Measurements from ENCODE around the gene KIF13A.
"Not testable (repeated sequence)": the region's sequence is repeated elsewhere in the genome, so short reads cannot be mapped to it uniquely, and the experiment has no call there.

KIF13A gene

DNA sequence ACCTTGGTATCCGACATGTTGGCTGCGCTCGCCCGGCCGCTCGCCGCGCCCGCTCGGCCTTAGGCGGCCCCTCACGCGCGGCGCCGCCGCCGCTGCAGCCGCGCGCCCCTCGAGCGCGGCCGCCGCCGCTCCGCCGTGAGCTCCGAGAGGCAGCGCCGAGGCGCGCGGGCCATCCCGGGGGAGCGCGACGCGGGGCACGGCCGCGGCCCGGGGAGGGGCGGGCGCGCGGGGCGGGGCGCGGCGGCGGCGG lies at the start of gene KIF13A:
KIF13A (minus strand) TSS at position 189 of the 250 bp plus-strand sequence; CDS start at position 17, 172 bp downstream.
- no peak for DNase-seq

DNA sequence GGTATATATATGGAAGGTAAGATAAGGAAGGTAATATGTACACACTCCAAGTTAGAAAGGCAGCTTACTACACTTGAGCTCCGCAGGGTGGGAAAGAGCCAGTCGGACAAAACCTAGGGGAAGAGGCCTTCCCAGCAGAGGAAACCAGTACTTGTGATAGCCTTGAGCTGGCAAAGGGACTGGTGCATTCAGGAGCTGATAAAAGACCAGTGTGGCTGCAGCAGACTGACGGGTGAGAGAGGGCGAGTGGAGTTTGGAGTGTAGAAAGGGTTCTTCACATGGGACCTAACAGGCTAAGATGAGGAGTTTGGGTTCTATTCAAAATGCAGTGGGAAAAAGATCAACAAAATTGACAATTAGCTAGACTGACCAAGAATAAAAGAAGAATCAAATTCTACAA lies 49.3 kb upstream of the KIF13A start:
- DNase-seq, result no peak

DNA sequence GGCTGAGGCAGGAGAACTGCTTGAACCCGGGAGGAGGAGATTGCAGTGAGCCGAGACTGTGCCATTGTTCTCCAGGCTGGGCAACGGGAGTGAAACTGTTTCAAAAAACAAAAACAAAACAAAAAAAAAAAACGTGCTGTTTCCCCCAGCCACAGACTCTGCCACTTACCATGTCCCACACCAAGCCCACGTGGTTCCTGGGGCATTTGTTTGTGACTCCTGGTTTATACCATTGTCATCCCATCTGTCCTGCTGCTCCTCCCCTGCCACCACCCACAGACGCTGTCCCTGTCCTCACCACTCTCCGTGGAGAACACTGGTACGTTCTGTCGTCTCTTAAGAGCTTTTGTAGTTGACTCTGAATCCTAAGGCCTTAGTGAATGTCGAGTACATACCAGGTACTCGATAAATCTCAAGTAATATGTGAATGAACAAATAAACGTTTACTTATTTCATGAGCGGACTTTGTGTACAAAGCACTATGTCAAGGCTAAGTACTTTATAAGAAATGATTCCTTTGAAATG lies 48.0 kb upstream of the KIF13A start:
- DNase-seq, result no peak

DNA sequence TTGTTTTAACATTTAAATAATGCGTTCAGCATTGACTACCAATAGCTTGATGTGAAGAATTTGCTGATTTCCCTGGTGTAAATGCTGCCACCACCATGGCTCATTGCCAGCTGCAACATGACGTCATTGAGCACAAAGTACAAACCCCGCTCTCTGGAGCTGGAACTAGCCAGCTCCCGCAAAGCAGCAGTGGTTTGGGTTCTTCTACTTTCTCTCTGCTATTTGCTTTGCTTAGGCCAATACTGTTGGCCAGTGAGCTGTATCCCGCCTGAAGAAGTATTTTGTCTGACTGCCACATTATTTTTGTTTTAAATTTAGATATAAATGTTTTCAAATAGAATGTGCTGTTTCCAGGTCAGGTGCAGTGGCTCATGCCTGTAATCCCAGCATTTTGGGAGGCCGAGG lies 47.4 kb upstream of the KIF13A start:
- DNase-seq, result no peak

DNA sequence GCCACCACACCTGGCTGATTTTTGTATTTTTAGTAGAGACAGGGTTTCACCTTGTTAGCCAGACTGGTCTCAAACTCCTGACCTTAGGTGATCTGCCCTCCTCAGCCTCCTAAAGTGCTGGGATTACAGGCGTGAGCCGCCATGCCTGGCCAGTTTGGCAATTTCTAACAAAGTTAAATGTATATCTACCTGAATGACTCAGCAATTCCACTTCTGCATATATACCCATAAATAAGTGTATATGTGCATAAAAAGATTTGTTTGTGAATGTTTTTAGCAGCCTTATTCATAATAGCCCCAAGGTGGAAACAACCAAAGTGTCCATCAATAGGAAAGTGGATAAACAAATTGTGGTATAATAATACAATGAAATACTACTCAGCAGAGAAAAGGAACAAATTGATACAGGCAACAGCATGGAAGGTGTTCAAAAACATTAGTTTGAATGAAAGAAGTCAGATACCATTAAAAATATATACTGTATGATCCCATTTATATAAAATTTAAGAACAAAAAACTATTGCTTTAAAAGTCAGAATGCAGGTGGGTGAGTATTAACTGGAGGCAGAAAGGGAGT lies 44.3 kb upstream of the KIF13A start:
- DNase-seq, result no peak

DNA sequence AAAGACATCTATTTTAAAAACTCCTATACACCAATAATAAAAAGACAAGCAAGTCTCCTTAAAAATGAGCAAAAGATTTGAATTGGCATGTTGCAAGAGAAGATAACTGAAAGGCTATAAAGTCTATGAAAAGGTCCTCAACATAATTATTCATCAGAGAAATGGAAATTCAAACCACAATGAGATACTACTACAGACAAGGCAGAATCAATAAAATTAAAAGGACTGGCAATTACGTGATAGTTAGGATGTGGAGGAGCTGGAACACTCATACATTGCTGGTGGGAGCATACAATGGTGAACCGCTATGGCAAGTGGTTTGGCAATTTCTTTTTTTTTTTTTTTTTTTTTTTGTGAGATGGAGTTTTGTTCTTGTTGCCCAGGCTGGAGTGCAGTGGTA lies 43.8 kb upstream of the KIF13A start:
- DNase-seq, result no peak

DNA sequence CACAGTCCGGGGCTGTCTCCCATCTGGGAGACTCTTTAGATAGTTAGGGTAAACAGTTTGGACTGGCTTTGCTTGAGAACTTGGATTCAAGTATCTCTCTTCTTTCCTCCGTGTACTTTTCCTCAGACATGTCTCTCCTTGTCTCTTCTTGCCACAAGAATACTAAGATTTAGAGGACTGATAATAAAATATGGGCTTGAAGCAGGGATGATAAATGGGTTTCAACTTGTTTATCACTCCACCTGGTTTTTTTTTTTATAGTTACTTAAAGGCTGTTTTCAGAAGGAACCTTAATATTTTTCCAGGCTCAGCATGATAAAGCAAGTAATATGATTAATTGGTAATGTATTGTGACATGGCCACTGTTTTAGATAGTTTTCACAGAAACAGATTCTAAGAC lies 40.9 kb upstream of the KIF13A start:
- DNase-seq, result no peak

DNA sequence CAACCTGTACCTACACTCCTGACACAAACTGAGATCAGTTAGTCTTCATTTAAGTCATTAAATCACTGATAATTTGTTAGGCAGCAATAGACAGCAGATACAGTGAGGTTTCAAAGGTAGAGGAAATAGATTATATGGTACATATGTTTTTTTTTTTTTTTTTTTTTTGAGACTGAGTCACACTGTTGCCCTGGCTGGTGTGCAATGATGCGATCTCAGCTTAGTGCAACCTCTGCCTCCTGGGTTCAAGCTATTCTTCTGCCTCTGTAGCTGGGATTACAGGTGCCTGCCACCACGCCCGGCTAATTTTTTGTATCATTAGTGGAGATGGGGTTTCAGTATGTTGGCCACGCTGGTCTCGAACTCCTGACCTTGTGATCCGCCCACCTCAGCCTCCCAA lies 38.2 kb upstream of the KIF13A start:
- DNase-seq, result no peak

DNA sequence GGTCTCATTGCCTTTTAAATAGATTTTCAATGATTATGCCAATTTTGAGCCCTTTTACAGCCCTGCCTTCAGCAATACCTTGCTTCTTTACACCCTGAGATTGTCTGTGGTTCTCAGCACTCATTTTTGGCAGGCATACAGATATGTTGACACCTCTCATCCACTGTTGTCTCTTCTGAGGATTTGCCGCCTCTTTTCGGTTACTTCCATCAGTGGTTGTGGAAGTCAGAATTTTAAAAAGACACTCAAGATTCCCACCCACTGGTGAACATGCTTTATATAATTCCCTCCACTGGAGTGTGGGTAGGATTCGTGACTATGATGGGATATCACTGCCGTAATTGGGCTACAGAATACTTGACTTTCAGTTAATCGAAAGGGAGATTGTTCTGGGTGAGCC lies 37.4 kb upstream of the KIF13A start:
- no peak for DNase-seq

DNA sequence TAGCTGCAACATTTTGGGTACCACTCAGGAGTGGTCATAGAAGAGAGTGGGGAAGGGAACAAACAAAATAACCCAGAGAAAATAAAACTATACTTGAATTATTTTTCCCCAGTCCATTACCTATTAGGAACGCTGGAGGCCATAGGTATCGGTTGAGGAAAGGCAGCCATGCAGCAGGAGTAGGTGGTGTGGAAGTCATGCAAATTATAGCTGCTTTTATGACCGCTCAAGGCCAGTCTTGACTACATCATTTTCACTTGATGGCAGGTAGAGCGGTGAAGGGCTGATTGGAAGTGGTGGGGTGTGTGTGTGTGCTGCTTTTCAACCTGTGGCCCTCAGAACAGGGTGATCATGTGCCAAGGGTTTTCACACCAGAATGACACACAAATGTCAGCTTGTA lies 36.5 kb upstream of the KIF13A start:
- DNase-seq, result no peak

DNA sequence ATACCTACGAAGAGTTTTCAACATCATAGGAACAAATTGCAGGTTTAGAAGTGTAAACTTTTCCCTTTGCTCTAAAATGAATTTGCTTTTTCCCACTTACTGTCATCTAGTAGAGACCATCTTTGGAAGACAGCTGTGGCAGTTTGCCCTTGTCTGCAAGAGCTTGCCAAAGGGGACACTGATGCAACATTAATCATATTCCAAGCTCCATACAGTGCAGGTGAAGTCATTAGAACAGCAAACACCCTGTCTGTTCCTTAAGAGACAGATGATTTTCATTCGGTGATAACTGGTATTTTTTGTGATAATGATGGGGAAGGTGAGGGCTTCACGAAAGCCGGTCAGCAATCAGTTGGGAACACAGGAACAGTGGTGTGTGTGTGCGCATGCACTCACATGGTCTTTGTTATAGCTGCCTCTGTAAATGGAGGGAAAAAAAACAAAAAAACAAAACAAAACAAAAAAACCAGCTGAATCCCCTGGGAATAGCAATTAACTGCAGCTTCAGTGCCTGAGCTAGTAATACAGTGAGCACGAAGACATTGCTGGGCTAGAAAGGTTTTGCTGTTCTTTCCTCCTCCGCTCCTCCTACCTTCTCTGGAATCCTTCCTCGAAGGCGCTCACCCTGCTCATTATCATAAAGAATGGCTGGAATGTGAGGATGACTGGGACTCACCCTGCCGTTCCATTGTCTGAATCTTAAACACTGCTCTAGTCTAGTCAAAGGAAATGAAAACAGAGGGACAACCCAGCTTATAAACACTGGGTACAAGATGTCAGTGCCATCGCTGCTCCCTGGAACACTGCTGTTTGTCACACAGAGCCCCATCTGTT lies 35.2 kb upstream of the KIF13A start:
- DNase-seq, result no peak

DNA sequence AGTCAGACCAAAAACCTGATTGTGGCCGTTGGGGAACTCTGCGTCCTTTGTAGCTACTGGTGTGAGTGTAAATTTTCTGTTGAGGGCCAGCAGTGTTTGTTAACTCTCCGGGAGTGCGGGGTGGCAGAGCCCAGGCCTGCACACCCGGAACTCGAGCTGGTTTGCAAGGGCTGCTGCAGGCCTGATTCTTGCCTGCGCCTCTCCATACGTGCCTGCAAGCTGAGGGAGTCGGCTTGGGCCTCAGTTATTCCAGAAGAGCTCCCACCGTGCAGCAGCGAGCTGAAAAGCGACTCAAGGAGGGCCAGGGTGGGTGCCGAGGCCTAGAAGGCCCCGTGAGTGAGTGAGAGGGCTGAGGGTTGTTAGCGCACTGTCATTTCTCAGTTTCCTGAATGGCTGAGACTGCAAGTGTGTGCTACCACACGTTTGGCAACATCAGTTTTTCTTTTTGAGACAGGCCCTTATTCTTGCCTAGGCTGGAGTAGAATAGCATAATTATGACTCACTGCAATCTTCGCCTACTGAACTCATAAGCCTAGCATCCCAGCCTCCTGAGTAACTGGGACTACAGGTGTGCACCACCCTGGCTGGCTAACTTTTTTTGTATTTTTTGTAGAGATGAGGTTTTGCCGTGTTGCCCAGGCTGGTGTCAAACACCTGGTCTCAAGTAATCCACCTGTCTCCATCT lies 33.9 kb upstream of the KIF13A start:
- no peak for DNase-seq

DNA sequence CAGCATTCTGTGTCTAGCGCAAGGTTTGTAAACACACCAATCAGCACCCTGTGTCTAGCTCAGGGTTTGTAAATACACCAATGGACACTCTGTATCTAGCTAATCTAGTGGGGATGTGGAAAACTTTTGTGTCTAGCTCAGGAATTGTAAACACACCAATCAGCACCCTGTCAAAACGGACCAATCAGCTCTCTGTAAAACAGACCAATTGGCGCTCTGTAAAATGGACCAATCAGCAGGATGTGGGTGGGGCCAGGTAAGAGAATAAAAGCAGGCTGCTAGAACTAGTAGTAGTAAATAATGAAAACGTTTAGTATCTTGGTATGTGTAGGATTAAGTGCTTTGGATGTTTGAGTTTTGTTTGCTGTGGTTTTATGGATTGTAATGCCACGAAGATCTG lies 33.1 kb upstream of the KIF13A start:
- DNase-seq, result not testable (repeated sequence)

DNA sequence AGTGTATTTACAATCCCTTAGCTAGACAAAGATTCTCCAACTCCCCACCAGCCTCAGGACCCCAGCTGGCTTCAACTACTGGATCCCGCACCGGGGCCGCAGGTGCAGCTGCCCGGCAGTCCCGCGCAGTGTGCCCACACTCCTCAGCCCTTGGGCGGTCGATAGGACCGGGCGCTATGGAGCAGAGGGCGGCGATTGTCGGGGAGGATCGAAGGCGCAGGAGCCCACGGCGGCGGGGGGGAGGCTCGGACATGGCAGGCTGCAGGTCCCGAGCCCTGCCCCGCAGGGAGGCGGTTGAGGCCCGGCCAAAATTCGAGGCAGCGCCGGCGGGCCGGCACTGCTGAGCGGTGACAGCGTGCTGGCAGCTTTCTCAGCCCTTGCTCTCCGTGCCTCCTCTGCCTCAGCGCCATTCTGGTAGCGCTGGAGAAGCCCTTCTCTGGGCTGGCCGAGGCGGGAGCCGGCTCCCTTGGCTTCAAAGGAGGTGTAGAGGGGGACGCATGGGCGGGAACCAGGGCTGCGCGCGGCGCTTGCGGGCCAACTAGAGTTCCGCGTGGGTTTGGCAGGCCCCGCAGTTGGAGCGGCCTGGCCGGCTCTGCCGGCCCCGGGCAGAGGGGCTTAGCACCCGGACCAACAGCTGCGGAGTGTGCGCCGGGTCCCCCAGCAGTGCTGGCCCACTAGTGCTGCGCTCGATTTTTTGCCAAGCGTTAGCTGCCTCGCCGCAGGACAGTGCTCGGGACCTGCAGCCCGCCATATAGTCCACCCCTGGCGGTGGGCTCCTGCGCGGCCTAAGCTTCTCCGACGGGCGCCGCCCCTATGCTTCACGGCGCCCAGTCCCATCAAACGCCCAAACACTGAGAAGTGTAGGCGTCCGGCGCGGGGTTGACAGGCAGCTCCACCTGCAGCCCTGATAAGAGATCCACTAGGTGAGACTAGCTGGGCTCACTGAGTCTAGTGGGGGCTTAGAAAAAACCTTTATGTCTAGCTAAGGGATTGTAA lies 32.4 kb upstream of the KIF13A start:
- no peak for DNase-seq

DNA sequence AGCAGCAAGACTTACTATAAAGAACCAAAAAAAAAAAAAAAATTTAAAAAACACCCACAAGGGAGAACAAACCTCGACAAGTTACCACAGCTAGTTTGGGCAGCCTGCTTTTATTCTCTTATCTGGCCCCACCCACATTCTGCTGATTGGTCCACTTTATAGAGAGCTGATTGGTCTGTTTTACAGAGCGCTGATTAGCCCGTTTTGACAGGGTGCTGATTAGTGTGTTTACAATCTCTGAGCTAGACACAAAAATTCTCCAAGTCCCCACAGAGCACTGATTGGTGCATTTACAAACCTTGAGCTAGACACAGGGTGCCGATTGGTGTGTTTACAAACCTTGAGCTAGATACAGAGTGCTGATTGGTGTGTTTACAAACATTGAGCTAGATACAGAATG lies 31.7 kb upstream of the KIF13A start:
- DNase-seq, result not testable (repeated sequence)

DNA sequence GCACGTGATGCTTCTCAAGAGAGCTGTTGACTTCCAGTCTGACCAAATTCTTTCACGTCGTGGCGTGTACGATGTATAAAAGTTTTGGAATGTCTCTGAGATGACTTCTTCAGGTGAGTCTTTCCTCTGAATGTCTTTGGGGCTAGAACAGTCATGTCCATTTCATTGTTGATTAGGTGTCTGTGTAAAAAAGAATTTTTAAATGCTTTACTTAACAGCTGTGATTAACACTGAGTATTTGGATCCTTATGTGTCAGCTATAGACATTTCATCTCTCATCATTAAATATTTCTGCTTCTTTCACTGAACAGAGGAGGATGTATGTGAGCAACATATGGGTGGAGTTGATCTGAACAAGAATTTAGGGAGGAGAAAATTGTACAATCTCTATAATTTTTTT lies 29.3 kb upstream of the KIF13A start:
- DNase-seq, result no peak

DNA sequence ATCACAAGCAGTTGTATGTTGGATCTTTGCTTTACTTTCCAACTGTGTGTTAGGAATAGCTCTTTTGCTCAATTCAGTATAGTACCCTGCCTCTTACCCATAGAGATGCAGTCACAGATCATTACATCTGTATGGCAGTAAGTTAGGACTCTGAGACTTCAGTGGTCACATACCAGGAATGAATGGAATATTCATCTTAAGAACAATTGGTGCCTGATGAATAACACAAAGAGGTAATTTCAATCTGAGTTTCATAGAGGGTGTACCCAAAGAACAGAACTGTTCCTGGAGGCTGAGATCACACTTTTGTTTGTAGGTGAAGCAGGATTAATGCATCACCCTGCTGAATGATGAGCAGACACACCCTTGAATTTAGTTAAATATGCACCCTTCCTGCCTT lies 28.7 kb upstream of the KIF13A start:
- no peak for DNase-seq

DNA sequence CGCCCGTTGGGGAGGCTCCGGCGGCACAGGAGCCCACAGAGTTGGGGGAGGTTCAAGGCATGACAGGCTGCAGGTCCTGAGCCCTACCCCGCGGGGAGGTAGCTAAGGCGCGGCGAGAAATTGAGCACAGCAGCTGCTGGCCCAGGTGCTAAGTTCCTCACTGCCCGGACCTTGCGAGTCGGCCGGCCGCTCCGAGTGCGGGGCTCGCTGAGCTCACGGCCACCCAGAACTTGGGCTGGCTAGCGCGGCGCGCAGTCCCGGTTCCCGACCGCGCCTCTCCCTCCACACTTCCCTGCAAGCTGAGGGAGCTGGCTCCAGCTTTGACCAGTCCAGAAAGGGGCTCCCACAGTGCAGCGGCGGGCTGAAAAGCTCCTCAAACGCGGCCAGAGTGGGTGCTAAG lies 23.9 kb upstream of the KIF13A start:
- no peak for DNase-seq

DNA sequence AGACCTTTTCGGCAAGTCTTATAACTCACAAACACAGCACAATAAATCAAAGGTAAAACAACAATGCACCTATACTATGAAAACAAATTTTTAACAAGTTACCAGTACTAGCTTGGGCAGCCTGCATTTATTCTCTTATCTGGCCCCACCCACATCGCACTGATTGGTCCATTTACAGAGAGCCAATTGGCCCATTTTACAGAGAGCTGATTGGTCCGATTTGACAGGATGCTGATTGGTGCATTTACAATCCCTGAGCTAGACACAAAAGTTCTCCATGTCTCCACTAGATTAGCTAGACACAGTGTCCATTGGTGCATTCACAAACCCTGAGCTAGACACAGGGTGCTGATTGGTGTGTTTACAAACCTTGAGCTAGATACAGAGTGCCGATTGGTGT lies 23.1 kb upstream of the KIF13A start:
- not testable (repeated sequence) for DNase-seq

DNA sequence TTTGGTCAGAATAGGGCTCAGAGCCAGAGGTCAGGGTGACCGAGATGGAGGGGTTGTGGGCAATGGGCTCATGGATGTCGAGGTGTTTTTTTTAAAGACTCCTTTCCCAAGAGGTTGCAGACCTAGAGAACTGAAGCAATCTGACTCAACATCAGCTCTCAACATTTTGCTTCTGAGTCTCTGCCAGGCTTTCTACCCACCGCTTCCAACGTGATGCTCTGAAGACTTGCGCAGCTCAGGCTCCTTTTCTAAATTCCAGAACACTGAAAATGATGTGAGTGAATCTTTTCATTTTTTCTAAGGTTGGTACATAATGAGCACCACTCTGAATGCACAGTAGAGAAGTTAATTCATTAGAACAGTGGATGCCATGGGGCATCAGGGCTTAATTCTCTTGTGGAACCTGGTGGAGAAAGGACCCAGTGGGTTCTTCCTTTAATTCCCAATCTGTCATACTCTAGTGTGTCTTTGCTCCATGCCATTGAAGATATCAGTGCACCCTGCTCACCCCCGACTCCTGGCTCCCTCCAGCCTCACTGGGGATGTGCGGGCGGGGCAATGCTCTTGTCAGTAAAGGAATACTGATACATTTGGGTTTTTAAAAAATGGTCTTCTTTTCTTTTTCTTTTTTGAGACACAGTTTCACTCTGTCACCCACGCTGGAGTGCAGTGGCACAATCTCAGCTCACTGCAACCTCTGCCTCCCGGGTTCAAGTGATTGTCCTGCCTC lies 17.0 kb upstream of the KIF13A start:
- no peak for DNase-seq

DNA sequence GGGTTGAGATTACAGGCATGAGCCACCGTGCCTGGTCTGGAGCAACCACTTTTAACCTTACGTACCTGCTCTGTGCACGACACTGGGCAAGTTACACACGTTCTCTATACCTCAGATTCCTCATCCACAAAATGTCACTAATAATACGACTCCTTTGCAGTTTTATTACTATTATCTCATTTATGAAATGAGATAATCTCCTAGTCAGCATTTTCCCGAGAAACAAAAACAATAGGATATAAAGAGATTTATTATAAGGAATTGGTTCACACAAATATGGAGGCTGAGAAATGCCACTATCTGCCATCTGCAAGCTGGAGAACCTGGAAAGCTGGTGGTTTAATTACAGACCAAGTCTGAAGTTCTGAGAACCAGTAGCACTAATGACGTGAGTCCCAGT lies 12.0 kb upstream of the KIF13A start:
- no peak for DNase-seq

DNA sequence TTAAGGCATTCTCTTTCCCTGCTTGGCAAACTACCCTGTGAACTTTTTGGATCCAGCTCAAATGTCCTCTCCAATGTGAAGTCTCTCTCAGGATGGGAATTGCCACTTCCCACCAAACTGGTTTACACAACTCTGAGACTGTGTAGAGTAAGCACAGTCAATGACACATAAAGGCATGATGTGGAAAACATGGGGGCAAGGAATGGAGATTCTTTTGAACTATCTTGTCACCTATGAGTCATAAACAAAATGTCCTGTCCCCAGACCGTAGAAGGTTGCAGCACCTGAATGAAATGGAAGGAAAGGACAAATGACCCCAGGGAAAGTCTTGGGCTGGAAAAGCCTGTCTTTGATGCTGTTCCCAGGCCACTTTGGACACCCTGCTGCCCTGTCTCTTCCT lies 11.0 kb upstream of the KIF13A start:
- DNase-seq, result no peak

All from activated effector memory CD4-positive, alpha-beta T cell treated with Interleukin-2 at 50 U/mL for 16 hours (primary cell).